GM12872 (cell line): ENCODE results near the gene P2RX7.

Source experiments
- CTCF ChIP-seq: IDR thresholded peaks from 3 replicates; pipeline ENCODE4 v1.5.1; 2011; ENCODE audit warnings: low read depth, mild to moderate bottlenecking, low read length, moderate library complexity; ENCODE audit not compliant: insufficient read depth

Gene P2RX7

DNA sequence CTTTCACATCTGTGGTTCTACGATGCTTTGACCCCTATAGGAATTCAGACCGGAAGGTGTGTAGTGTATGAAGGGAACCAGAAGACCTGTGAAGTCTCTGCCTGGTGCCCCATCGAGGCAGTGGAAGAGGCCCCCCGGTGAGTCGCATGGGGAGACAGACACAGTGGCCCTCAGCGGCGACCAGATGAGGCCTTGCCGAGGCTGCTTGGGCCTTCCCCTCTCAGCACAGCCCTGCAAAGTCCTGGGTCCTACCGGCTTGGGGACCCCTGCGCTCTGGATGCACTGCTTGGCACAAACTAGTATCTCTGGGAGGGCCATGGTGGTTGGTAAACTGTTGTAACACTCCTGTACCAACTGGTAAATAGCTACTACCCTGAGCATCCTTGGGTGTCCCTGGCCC is 29.7 kb downstream of the P2RX7 start:
- no peak for TF ChIP-seq CTCF

DNA sequence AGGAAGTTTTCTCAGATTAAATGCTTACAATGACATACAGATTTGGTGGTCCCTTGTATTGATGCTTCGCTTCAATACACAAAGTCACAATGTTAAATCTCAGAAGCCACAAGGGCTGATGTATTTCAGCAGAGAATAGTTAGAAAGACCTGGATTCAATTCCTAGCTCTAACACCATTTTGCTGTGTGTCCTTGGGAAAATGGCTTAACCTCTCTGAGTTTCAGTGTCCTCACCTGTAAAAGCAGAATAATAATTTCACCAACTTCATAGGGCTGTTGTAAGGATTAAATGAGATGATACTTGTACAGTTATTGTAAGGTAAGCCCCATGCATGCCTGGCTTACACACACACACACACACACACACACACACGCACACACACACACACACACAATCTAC is 30.3 kb downstream of the P2RX7 start:
- TF ChIP-seq CTCF = no peak

- TF ChIP-seq CTCF = no peak
These were observed 32.6 kb downstream of the P2RX7 start for GRCh38 chr12:121165316-121165715.

DNA sequence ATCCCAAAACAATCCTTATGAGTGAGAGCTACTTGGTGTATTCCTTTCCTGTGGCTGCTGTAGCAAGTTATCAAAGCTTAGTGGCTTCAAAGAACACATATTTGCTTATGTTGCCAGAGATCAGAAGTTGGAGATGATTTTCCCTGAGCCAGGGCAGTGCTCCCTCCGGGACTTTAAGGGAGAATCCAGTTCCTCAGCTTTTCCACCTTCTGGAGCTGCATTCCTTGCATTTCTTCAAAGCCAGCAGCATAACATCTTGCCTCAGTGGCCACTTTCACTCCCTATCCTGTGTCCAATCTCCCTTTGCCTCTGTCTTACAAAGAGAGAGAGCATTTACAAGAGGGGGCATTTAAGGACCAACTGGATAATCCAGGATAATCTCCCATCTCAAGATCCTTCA is 33.7 kb downstream of the P2RX7 start:
- no peak for TF ChIP-seq CTCF

DNA sequence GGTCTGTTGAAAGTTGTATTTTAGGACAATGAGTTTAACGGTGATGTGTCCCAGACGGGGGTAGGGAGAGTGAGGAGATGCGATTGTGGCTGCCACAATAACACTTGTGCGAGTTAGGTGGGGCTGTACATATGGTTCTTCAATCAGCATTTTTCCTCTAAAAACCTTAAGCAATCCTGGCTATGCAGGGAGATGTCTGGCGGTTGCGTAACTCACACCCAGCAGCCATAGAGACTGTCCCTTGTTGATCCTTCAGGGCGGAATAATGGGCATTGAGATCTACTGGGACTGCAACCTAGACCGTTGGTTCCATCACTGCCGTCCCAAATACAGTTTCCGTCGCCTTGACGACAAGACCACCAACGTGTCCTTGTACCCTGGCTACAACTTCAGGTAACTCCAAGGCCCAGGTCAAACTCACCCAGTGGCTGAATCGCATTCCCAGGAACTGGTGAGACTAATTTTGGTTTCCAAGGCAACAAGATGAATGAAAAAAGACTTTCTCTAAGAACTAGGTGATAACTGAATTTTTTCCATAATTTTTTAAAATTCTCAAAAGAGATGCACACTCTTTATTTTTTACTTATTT is 34.6 kb downstream of the P2RX7 start:
- no peak for TF ChIP-seq CTCF

- no peak for TF ChIP-seq CTCF
These were observed 35.3 kb downstream of the P2RX7 start for GRCh38 chr12:121167951-121168350.

- TF ChIP-seq CTCF = no peak
These were observed 37.5 kb downstream of the P2RX7 start for GRCh38 chr12:121170151-121170550.
